ENCODE measurements around the gene IPO13.

DNA sequence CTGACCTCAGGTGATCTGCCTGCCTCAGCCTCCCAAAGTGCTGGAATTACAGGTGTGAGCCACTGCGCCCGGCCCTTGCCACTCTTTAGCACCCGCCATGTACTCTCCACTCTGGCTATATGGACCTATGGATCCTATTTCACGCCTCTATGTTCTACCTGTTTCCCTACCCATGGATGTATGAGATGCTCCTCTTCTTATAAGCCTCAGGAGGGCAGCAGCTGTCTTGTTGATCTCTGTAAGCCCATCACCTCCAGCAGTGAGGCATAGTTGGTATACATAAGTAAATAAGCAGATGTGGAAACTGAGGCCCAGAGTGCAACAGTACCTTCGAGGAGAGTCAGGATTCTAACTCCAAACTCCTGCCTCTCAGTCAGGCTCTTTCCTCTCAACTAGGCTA lies 37.9 kb upstream of the IPO13 start:
- no peak for TF ChIP-seq ZFX (IDR thresholded peaks at IDR 0.05)
- TF ChIP-seq, protein P1, sequence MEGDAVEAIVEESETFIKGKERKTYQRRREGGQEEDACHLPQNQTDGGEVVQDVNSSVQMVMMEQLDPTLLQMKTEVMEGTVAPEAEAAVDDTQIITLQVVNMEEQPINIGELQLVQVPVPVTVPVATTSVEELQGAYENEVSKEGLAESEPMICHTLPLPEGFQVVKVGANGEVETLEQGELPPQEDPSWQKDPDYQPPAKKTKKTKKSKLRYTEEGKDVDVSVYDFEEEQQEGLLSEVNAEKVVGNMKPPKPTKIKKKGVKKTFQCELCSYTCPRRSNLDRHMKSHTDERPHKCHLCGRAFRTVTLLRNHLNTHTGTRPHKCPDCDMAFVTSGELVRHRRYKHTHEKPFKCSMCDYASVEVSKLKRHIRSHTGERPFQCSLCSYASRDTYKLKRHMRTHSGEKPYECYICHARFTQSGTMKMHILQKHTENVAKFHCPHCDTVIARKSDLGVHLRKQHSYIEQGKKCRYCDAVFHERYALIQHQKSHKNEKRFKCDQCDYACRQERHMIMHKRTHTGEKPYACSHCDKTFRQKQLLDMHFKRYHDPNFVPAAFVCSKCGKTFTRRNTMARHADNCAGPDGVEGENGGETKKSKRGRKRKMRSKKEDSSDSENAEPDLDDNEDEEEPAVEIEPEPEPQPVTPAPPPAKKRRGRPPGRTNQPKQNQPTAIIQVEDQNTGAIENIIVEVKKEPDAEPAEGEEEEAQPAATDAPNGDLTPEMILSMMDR (conservative IDR thresholded peaks at IDR 0.05), result no peak

All from C4-2B (cell line).